NCI-H2107 treated with DMSO at 0.1 percent for 48 hours (cell line): ENCODE results near the gene ASB18.

ENCODE experiments used
- DNase-seq: peaks from one replicate; lab custom pipeline; 2025; ENCODE audit not compliant: unreplicated experiment; lab: John Stamatoyannopoulos, UW

The ASB18 gene

DNA sequence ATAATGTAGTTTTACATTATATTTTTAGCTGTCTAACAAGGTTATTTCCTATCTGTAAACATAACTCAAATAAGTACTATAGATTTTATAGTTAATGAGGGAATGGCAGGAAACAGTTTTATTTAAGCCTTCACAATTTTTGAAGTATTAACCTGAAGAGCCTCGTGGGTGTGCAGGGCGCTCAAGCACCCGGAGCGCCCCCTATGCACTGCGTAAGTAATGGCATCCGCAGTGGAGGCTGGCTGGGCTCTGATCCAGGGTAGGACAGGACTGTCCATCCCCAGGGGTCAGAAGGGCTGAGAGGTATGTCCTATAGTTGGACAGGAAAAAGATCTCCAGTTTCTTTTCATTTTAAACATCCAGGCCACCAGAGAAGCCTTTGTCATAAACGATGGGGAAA lies 87.8 kb downstream of the ASB18 start:
- no peak for DNase-seq

DNA sequence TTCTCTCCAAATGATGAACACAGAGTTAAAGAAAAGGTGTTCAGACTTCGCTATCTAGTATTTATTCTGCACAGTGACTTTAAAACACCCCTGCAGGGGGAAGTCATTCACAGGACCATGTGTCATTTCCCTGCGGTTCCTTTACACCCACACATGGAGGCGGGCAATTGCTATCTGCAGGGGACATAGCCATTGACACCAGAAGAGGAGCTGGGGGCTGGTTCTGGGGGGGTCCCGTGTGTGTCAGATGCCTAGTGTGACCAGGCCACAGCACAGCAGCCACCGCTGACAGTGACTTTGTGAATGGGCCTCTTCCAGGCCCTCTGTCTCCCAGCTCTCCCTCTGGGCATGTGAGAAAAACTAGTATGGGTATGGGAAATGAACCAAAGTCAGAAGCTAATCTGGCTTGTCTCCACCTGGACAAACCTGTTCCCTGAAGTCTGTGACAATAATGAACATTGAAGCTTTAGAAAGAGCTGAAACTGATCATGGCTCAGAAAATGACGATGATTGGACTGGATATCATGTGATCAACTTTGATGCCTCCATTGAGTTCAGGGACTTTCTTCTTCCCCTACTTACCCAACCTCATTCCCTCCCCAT lies 88.6 kb downstream of the ASB18 start:
- no peak for DNase-seq

DNA sequence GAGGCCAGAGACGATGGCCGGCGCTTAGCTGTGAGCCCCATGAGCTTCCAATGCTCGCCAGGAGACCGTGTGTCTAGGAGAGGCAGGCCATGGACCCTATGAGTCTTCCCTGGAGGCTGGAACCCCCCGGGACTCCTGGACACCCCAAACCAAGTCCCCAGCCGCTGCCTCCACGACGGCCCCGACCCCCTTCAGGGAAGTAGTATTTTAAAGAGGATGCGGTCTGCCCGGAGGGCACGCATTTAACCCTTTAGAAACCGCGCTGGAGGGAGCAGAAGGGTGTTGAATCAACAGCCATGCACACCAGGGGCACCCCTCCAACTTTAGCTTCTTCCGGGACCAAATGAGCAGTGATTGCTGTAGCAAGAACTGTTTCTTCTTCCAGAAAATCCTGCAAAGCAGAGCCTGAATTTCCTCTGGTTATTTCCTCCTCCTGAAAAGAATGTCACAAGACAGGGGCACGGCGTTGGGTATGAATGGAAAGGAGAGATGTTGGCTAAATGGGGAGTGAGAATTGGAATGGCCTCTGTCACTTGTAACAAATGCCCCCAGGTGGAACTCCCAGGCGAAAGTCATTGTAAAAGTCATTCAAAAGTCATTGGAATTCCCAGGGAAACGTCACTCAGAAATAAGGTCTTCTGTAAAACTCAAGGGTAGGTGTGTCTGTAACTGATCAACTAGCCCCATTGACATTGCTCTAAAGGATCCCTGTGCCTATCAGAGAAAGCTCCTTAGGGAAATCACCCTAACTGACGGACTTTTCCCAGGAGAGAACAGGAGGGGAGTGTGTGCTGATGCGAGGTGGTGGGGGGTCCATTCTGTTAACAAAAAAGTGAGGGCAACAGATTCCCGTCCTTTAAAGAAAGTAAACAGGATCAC lies 90.2 kb downstream of the ASB18 start:
- no peak for DNase-seq

DNA sequence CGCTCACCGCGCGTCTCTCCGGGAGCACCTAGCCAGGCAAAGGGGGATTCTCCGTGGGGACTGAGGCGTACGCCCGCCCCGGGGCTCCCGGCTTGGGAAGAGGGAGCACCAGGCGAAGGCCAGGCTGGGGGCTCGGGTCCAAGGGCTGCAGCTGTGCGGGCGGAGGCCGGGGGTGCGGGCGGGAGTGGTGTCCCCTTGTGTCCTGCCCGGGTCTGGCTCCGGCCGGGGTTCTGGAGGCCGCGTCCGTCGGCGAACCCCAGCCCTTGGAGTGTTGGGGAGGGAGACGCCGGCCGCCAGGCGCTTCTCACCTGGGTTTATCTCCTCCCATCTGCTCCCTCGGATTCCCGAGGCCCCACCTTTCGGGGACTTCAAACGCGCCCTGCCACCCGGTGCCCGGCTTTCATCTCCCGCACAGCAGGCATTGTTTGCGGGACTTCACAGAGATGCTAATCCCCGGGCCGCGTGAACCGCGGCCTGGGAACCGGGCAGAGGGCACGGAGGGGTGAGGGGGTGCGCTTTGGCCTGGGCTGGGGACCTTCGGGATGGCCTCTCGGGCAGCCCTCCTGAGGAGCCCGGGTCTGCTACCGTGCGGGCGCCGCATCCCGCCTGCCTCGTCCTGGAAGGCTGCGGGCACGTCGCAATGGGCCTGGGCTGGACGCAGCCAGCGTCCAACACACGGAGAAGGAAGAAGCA lies 91.0 kb downstream of the ASB18 start:
- no peak for DNase-seq

DNA sequence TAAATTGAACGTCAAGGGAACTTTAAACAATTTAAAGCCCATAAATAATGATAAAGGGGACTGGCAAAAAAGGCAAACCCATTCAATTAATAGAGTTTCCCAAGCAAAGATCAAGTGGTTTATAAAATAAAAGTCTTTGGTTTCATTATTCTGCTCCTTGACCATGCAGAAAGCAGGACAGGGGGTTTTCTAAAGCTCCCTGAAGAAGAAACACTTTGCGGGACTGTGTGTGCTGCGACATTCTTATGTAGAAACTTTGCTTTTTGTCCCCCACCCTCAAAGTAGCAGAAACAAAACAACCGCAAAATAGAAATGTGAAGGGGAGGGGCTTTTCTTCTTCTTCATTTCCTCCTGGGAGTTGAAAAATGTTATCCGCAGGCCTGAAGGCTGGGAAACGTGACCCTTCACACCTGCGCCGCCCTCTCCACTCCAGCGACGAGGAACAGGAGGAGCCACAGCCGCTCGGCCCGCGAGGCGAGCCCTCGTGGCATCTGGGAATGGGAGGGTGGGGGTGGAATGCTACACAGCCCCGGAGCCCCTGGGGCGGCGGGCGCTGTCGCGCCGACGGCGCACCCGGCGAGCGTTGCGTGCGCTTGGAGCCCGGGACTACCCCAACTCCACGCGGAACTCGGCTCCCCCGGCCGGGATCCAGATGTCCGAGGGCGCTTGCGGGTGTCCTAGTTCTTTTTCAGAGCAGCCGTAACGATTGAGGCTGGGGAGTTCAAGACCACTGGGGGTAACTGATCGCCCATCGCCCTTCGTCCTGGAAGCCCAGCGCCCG lies 91.8 kb downstream of the ASB18 start:
- no peak for DNase-seq

DNA sequence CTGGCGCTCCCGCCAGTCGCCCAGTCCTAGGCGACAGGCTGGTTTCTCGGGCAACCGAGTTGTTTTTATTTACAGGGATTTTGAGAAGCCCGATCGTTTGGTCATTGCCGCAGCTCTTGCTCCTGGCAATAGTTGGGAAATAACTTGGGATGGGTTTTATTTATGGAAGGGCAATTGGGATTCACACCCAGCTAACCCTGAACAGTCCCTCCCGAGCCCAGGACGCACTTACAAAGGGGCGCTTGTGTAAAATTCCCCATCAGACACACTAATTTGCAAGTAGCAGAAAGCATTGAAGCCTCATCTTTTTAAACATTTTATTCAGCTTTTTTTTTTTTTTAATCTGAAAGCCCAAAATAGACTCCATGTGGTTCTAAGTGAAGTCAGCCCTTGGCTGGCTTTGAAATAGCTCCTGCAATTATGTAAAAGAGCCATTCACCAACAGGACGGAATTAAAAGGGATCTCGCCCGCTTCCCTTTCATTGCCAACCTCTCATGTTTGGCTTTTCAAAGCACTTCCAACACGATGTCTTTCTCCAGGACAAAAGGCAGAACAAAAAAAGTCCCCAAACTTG lies 92.4 kb downstream of the ASB18 start:
- no peak for DNase-seq

DNA sequence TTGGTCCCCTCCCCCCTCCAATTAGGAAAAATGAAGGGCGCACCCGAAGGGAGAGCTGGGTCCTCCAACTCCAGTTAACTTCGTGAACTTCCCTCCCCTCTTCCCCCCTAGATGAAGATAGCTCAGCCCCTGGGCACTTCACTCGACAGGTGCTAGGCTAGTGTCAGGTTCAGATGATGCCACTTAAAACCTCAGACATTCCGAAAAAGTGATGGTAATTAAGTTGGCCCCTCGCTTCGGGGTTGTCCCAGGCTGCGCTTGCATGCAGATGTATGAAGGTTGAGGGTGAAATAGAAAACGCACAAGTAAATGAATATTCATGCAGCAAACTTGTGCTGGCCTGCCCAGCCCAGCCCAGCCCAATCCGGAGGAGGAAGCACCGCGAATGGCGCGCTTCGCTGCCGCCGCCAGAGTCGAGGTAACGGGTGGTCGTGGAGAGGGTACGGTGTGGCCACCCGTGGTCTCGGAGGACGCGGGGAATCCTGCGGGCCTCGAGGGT lies 93.0 kb downstream of the ASB18 start:
- no peak for DNase-seq

DNA sequence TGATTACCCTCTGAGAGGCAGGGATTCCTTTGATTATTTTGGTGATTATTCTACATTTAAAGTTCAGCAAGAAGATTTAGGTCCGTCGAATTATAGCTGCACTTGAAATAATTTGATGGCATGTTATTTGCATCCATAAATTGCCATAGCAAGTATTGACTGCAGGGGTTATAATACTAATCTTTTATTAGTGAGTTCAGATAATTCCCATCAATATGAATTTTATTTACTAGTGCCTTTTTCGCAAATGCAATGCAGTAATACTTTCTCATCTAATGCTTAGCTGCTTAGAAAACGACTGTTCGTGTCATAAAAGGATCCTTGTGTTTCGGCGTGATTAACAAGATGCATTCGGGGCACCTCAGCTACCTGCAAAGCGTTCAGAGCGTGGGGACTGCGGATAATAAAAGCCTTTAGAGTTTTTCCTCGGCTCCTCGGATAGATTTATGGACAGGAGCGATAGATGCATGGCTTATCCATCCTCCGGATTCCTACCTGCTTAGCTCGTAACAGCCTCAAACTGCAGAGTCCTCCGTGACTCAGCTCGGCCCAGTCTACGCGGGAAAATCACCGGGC lies 93.5 kb downstream of the ASB18 start:
- DNase-seq = no peak

DNA sequence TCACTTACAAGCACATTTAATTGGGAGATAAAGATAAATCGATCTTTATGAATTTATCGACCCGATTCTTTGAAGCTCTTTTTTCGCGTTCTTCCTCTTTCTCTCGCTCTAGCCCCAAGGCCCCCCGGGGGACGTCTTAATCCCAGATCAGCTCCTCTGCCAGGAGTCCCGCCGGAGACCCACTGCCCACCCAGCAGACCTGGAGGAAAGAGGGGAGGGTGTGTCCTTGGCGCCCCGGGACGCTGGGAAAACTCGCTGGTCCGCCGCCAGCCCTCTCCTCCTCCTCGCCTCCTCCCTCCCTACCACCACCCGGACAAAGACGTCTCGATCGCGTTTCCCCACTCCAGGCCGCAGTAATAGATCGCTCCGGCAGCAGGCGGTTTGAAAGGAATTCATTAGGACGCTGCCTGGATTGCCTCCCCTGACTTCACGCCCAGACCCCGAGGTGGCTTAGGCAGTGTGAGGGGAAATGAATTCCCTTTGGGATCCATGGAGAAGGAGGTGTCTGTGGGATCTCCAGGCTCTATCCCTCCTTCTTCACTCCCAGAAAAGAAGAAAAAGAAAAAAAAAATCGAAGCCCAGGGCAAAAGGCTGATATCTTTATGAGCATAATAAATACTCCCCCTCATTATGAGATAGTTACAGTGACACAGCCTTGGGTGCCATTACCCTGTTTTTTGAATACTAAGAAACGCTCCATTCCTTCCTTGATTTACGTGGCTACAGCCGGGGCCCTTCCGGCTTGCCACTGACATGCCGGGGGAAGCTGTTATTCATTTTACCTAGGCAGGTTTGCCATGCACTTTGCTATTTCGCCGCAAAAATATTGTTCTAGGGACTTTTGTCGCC lies 94.2 kb downstream of the ASB18 start:
- no peak for DNase-seq

DNA sequence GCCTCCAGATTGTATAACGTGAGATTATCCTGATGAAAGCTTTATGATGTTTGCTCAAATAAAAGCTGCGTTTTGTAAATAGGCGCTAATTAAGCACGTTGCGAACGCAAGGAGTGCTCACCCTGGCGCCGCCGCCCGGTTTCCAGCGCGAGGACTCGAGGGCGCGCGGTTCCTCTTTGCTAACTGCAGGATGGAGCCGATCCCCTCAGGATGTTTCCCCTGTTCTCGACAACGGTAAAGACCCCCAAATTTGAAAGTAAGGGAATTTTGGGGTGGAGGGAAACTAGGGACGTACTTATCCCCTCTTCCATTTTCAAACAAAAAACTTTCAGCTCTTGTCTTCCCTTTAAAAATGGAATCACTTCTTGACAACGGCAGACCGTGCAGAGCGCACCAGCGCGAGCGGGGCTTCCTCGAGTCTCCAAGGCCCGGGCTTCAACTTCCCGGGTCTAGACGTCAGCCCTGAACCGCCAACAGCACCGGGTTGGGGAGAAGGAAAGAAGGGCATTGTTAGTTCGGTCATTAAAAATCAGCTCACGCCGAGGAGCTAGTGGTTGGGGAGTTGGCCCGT lies 95.0 kb downstream of the ASB18 start:
- DNase-seq = no peak

DNA sequence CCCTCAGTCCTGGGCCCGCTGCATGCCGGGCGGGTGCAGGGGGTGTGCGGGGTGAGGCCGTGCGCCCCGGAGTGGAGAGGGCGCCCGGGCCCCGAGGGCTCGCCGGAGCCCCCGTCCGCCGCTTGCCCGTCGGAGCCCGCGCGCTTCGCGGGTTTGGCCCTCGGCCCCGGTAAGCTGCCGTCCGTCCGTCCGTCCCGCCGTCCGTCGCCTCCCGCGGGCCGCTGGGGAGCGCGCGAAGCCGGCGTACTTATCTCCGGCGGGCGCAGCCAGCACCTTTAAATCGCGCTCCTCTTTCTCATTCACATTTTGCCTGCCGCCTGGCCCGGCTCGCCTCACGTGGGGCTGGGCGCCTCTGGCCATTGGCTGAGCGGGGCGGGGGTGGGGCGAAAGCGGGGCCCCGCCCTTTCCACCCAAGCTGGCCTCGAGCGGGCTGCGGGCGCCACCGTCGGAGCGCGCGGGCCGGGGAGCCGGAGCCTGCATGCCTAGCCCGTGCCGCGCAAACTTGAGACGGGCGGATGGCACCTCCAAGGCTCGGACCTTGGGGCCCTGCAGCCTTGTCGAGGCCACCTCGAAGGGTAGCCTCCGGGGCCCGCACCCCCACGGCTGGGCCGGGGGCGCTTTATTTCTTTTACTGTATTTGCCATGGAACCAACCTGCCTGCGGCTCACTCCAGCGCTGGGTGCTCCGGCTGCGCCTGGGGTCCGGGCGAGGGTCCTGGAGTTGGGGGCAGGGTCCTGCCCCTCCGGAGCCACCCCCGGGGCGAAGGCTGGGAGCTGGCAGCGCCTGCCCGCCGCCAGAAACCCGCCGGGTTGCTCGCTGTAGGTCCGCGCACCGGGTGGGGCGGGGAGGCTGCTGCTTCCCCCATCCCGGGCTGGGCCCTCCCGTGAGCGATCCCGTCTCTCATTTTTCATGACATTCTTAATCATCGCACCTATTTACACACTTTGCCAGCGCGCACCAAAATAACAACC lies 95.8 kb downstream of the ASB18 start, which contains the start of gene GBX2:
TSS of gene GBX2 (minus strand) at position 277 of the 971 bp plus-strand sequence. CDS start 415 bp downstream, outside the sequence.
- DNase-seq = no peak

DNA sequence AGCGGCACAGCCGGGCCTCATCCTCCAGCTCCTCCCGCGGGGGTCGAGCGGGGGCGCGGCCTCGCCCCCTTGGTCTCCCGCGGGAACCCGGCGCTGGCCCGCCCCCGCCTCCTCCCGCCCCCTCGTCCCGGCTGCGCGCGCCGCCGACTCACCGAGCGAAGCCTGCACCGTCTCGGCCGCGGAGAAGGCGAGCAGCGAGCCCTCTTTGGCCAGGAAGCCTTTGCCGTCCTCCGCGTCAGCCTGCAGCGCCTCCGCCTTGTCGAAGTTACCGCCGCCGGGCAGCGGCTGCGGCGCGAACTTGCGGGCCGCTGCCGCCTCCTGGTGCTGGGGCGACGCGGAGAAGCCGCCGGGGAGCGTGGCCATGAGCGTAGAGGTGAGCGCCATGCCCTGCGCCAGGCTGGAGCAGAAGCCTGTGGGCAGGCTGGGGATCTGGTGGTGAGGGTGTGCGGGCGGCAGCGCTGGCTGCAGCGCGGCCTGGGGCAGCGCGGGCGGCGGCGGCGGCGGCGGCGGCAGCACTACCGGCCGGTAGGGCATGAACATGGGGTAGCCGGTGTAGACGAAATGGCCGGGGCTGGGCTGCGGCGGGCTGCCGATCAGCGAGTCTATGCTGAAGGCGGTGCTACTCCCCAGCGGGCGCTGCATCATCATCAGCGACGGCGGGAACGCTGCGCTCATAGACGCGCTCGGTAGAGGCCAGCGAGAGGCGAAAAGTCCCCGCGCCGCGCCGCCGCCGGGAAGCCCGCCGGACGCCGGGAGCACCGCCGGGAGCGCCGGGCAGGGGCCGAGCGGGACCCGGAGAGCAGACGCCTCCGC lies 96.7 kb downstream of the ASB18 start:
- no peak for DNase-seq

DNA sequence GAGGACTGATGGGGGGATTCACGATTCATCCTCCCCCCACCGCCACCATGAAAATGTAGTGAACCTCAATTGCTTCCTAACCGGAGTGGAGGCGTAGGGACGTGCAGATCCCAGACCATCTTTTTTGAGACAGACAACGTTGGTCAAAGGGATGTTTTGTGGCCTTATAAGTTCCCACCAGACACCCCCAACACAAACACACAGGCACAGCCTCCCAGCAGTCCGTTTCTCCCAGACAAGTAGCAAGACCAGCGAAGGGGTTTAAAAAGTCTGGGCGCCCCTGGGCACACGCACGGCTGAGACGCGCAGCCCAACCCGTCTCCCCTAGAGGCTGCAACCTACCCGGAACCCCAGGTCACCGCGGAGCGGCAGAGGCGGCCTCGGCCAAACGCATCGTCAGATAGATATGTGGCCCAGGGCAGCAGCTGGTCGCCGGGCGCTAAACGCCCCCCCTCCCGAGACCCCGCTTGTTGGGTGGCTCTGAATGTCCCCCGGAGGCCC lies 97.4 kb downstream of the ASB18 start:
- no peak for DNase-seq

DNA sequence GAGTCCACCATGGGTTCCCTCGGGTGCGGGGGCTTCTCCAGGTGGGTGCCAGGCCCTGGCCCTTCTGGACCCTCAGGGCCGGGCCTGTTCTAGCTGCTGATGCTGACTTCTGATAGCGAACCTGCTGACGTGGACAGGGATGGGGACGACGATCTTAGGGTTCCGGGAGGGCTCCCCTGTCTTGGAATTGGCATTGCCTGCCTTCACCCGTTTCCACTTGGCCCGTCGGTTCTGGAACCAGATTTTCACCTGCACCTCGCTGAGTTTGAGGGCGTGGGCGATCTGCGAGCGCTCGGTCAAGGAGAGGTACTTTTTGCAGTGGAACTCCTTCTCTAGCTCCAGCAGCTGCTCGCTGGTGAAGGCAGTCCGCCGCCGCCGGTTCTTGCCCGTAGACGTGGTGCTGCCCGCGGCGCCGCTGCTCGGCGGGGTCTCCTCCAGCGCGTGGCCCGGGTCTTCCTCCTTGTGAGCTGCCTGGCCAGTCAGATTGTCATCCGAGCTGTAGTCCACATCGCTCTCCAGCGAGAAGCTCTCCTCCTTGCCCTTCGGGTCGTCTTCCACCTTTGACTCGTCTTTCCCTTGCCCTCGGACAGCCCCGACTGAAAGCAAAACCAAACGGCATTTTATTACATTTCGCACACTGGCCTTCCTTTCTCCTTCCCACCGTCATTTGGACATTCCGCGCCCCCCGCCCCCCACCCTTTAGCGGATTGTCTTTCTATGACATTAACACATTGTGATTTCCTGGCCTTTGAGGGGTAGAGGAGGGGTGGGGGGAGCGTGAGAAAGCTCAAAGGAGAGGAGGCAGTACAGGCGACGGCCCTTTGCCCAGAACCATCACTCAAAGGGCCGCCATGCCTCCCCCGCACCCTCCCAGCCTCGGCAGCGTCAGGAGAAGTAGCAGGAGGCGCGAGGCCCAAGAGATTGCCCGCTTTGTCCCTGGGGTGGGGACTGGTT lies 98.1 kb downstream of the ASB18 start:
- no peak for DNase-seq

DNA sequence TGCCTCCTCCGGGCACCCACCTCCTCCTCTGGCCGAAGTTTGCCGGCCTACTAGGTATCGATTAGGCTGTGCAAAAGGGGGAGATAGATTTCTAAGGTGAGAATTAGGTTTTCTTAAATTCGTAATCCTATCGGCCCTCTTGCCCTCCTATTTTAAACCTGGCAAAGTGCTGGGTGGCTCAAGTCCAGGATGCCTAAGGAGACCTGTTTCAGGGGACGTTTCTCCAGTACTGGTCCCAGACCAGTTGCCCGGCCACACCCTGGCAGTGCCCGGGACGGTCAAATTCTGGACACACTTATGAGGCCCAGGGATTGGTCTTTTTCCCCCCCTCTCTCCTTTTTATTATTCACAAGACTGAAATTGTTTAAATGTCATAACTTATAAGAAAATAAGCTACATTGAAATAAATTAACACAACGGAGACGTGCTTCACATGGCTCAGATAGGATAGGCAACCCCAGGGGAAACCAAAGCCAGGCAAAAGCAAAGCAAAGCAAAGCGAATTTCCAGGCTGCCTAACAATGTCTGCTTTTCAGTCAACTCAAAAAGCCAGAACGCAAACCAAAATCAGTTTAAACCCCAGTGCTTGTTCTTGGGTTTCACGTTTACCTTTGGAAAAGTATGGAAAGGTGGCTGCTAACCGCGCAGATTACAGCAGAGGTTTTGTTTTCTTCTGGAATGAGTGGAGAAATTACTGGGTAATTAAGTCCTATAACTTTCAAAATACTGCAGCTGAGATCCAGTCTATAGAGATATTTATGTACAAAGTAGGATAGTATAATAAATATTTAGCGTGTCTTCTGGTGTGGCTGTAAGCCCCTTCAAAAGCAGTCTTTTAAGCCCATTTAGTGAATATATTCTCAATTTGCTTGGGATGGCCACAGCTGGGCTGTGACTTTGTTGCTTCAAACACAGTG lies 99.0 kb downstream of the ASB18 start:
- DNase-seq = no peak
